NCI-H82 (cell line): ENCODE data around the gene TELO2.
A peak's percentile ranks its signal among the peaks of the same experiment; 100 is the strongest.

Source experiments
- DNase-seq: peaks from one replicate; lab custom pipeline; 2025; lab: John Stamatoyannopoulos, UW

TELO2 gene

GRCh38 chr16:1492923-1493745, at the start of gene TELO2:
TELO2 (plus strand) TSS chr16:1493360; CDS start chr16:1494282, 922 bp downstream.
- peak; percentile 85 for DNase-seq

- DNase-seq, result no peak
These were observed 49.7 kb upstream of the TELO2 start for GRCh38 chr16:1443403-1443973.

- DNase-seq, result no peak
These were observed 49.0 kb upstream of the TELO2 start, which contains the start of gene CCDC154 for GRCh38 chr16:1443980-1444729. CCDC154 (minus strand) TSS chr16:1444556; CDS start chr16:1444322, 234 bp downstream.

- DNase-seq, result no peak
These were observed 48.2 kb upstream of the TELO2 start for GRCh38 chr16:1444730-1445517.

- no peak for DNase-seq
These were observed 47.5 kb upstream of the TELO2 start for GRCh38 chr16:1445518-1446203.

GRCh38 chr16:1446296-1447080, 46.7 kb upstream of the TELO2 start:
- no peak for DNase-seq

GRCh38 chr16:1447965-1448364, 45.2 kb upstream of the TELO2 start:
- no peak for DNase-seq

GRCh38 chr16:1448536-1449116, 44.5 kb upstream of the TELO2 start:
- no peak for DNase-seq

- DNase-seq, result no peak
These were observed 43.9 kb upstream of the TELO2 start for GRCh38 chr16:1449201-1449788.

GRCh38 chr16:1450218-1450617, 42.9 kb upstream of the TELO2 start:
- DNase-seq, result no peak

GRCh38 chr16:1450841-1451240, 42.3 kb upstream of the TELO2 start:
- no peak for DNase-seq

- no peak for DNase-seq
These were observed 41.3 kb upstream of the TELO2 start for GRCh38 chr16:1451702-1452392.

GRCh38 chr16:1452530-1452929, 40.6 kb upstream of the TELO2 start:
- DNase-seq, result no peak

GRCh38 chr16:1453316-1453715, 39.8 kb upstream of the TELO2 start:
- no peak for DNase-seq

- no peak for DNase-seq
These were observed 38.6 kb upstream of the TELO2 start for GRCh38 chr16:1454561-1454960.

GRCh38 chr16:1455190-1456171, 37.7 kb upstream of the TELO2 start:
- no peak for DNase-seq

GRCh38 chr16:1456951-1457350, 36.2 kb upstream of the TELO2 start:
- no peak for DNase-seq
